Adrenal gland (tissue), 12 donors: ENCODE results near the gene ACE. TPM values are rescaled to one million over a fixed set of nuclear protein-coding genes. Genes with fewer than 3 reads are reported as not detected.

Experiments used
- DNase-seq, 7 donors: peaks; one replicate each; pipeline ENCODE4 v3.0.0-alpha.2; 2019 to 2020
- H3K27ac ChIP-seq, 5 donors: fragments of 200-600 bp; sonication (generic) in 4 of 5; 1 replicate in 3 of 5; 2 replicates in 2 of 5; pipeline versions ENCODE4 v1.5.1 to v1.8.0; 2016 to 2020; ENCODE audit warnings: mild to moderate bottlenecking in 1 of 5
- H3K27me3 ChIP-seq: fragments of 200-600 bp; 2 replicates; pipeline ENCODE4 v1.8.0; 2021
- H3K36me3 ChIP-seq, 2 donors: fragments of 200-600 bp; replicated peaks in 1 of 2; 1 replicate in 1 of 2; 2 replicates in 1 of 2; pipeline versions ENCODE4 v1.5.1 to v1.8.0; 2018 to 2022
- H3K4me1 ChIP-seq, 2 donors: fragments of 200-600 bp; replicated peaks in 1 of 2; 1 replicate in 1 of 2; 2 replicates in 1 of 2; pipeline versions ENCODE4 v1.5.1 to v1.8.0; 2018 to 2021
- H3K4me3 ChIP-seq, 4 donors: fragments of 200-600 bp; sonication (generic) in 3 of 4; one replicate each; pipeline ENCODE4 v1.5.1; 2016 to 2018
- H3K9me3 ChIP-seq, 3 donors: fragments of 200-600 bp; sonication (generic) in 1 of 3; replicated peaks in 1 of 3; 1 replicate in 2 of 3; 2 replicates in 1 of 3; pipeline versions ENCODE4 v1.5.1 to v1.8.0; 2016 to 2021
- POLR2A ChIP-seq, 2 donors: fragments of 450-650 bp; IDR thresholded peaks; one replicate each; pipeline ENCODE4 v1.6.1; 2017; ENCODE audit warnings: antibody characterized with exemption in 2 of 2, mild to moderate bottlenecking in 2 of 2, moderate library complexity in 1 of 2
- WGBS, 4 donors: extraction: QIAGEN DNeasy Blood & Tissue Kit in 2 of 4; methylation state at CpG; one replicate each; pipeline versions ENCODE4 v1.1.5 to v1.1.7; 2013 to 2017; 5-methylcytosine and 5-hydroxymethylcytosine counted together
- intact Hi-C, 2 donors: fragments of 100-400 bp; cut with DNase I; formaldehyde crosslinking; loops; one replicate each; pipeline versions ENCODE4 v1.14.1 to v1.15.0; 2022 to 2023
- polyA plus RNA-seq, 3 donors: library from polyadenylated mRNA; stranded (reverse); fragments of 200-250 nt in 2 of 3; fragments of 350-450 nt in 1 of 3; fragmentation: Illumina TruSeq in 1 of 3; extraction: RNeasy Lipid Tissue Mini Kit (QIAGEN cat#74804) in 1 of 3; gene quantifications; one replicate each; pipeline ENCODE4 v1.2.3, GENCODE V29; 2013 to 2014
- total RNA-seq, 9 donors: library from RNA; depleted of rRNA in 4 of 9; stranded (reverse); fragments of >200 nt in 4 of 9; fragments of 120-200 nt in 1 of 9; fragmentation: NEBNext Ultra II Directional in 1 of 9; extraction: Animal tissue kit (Norgen Biotek cat#: 25700) in 1 of 9; gene quantifications; one replicate each; pipeline versions ENCODE4 v1.1.0 to v1.2.4, GENCODE V29; 2013 to 2023
- TF ChIP-seq, protein P1 (sequence below), 6 experiments: fragments of 450-650 bp in 4 of 6; fragments of 200-600 bp in 2 of 6; sonication (generic) in 1 of 6; IDR thresholded peaks; 1 replicate in 5 of 6; 2 replicates in 1 of 6; pipeline versions ENCODE4 v1.5.1 to v1.8.0; 2016 to 2021; ENCODE audit warnings: antibody characterized with exemption in 6 of 6, mild to moderate bottlenecking in 2 of 6, moderate library complexity in 1 of 6
- donor health status: healthy with polysubstance abuse.
- donor health status: Bipolar disorder and iron deficiency.
- donor health status: DM: yes; HTN: yes; CAD: no.
- donor health status: DM: no; HTN: no; CAD: no.
- donor health status: DM: no; HTN: no; CAD: no.
- donor health status: DM: yes; HTN: yes; CAD: no.

ACE gene
- total and polyA plus RNA-seq, 12 donors, result 0.55 to 49.7 (median 12.2) TPM

DNA sequence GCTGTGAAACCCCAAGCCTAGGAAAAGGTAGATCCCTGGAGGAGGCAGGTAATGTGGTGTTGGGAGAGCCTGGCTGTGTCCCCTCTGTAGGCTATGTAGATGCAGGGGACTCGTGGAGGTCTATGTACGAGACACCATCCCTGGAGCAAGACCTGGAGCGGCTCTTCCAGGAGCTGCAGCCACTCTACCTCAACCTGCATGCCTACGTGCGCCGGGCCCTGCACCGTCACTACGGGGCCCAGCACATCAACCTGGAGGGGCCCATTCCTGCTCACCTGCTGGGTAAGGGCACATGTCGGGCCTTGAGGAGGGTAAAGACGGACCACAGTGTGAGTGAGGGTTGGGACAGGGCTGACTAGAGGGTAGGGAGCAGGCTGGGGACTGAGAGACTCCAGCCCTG is 12.0 kb downstream of the ACE start:
- 92 to 98% (median 94%) methylated on average over 2 to 10 of the region's 10 CpGs for WGBS, 4 donors
- H3K36me3 ChIP-seq, result no peaks in the 10 kb centered on the region
- H3K9me3 ChIP-seq, result no peaks in the 10 kb centered on the region
- H3K27me3 ChIP-seq, result no peaks in the 10 kb centered on the region
- intact Hi-C loops, result loop anchor here in 1 of 2 donors (10.0 kb wide), 1 partner anchor 126 kb away; no protein-coding TSS in a partner anchor
- TF ChIP-seq, protein P1, sequence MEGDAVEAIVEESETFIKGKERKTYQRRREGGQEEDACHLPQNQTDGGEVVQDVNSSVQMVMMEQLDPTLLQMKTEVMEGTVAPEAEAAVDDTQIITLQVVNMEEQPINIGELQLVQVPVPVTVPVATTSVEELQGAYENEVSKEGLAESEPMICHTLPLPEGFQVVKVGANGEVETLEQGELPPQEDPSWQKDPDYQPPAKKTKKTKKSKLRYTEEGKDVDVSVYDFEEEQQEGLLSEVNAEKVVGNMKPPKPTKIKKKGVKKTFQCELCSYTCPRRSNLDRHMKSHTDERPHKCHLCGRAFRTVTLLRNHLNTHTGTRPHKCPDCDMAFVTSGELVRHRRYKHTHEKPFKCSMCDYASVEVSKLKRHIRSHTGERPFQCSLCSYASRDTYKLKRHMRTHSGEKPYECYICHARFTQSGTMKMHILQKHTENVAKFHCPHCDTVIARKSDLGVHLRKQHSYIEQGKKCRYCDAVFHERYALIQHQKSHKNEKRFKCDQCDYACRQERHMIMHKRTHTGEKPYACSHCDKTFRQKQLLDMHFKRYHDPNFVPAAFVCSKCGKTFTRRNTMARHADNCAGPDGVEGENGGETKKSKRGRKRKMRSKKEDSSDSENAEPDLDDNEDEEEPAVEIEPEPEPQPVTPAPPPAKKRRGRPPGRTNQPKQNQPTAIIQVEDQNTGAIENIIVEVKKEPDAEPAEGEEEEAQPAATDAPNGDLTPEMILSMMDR (IDR thresholded peaks at IDR 0.05), result no peak
- no peak for TF ChIP-seq POLR2A (IDR thresholded peaks at IDR 0.05)
- no peak overlapping the region for H3K4me3 ChIP-seq
- DNase-seq, result no peak
- no peaks in the 10 kb centered on the region for H3K4me1 ChIP-seq
- H3K27ac ChIP-seq, result no peak overlapping the region

DNA sequence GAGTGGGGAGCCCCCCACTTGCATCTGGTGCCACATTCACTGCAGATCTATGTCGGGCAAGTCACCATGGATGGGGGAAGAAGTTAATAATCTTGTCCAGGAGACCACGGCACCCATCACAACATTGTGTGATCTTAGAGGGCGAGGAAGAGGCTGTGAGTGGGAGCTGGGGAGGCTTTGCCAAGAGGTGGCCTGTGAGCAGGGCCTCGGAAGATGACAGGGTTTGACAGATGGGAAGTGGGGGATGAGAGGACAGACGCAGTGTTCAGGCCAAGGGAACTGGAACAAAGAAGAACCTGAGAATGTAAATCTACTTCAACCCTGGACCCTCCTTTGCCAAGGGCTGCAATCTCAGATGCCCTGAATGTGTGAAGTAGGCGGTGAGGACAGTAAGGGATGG is 12.4 kb downstream of the ACE start:
- 77 to 82% (median 79%) methylated on average over 5 to 6 of the region's 6 CpGs for WGBS, 4 donors
- TF ChIP-seq, protein P1 (IDR thresholded peaks at IDR 0.05), result no peak
- TF ChIP-seq POLR2A (IDR thresholded peaks at IDR 0.05), result no peak
- intact Hi-C loops, result loop anchor here in 1 of 2 donors (10.0 kb wide), 1 partner anchor 126 kb away; no protein-coding TSS in a partner anchor
- Histone ChIP-seq H3K27ac (no peak overlapping the region), H3K4me3 (no peak overlapping the region), H3K4me1 (no peaks in the 10 kb centered on the region), H3K27me3 (no peaks in the 10 kb centered on the region), H3K36me3 (no peaks in the 10 kb centered on the region), H3K9me3 (no peaks in the 10 kb centered on the region)
- no peak for DNase-seq

DNA sequence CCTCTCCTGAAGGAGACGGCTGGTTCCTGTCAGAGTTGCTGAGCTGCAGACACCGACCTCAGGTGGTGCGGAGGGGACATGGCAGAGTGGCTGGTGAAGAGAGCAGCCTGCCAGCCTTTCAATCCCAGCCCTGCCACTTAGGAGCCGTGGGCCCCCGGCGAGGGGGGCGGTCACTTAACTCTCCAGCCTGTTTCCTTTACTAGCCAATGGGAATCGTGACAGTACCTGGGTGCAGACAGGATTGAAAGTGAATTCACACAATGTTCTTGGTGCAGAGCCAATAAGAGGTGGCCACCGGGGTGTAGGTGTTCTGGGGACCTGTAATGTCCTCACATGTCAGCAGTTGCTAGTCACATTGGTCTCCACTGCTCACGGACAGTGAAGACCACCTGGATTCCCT is 13.5 kb downstream of the ACE start:
- no peak for DNase-seq
- TF ChIP-seq, protein P1 (IDR thresholded peaks at IDR 0.05), result no peak
- no peak for TF ChIP-seq POLR2A (IDR thresholded peaks at IDR 0.05)
- 58 to 78% (median 66%) methylated on average over 3 to 10 of the region's 10 CpGs for WGBS, 4 donors

DNA sequence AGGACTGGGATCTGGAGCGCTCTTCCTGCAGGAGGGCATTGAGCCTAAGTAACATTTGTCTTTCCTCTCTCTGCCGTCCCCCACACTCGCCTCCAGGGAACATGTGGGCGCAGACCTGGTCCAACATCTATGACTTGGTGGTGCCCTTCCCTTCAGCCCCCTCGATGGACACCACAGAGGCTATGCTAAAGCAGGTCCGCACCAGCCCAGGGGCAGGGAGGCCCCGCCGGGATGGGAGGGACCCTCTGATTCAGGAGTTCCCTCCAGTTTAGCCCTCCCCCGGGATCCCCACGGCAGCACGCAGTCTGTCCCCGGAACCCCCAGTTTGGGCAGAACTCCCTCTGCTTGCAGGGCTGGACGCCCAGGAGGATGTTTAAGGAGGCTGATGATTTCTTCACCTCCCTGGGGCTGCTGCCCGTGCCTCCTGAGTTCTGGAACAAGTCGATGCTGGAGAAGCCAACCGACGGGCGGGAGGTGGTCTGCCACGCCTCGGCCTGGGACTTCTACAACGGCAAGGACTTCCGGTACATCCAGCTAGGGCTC is 14.1 kb downstream of the ACE start:
- Histone ChIP-seq H3K27ac (no peak overlapping the region), H3K4me1 (no peaks in the 10 kb centered on the region), H3K9me3 (no peaks in the 10 kb centered on the region), H3K27me3 (no peaks in the 10 kb centered on the region), H3K4me3 (no peak overlapping the region), H3K36me3 (no peaks in the 10 kb centered on the region)
- intact Hi-C loops, result no loop called here
- TF ChIP-seq, protein P1 (IDR thresholded peaks at IDR 0.05), result no peak
- no peak for TF ChIP-seq POLR2A (IDR thresholded peaks at IDR 0.05)
- DNase-seq, result no peak
- WGBS, 4 donors, result 84 to 95% (median 88%) methylated on average over 5 to 22 of the region's 22 CpGs

More for the DNA sequence above, 13.5 kb downstream of the ACE start:
- H3K4me1 ChIP-seq, result no peaks in the 10 kb centered on the region
- intact Hi-C loops, result no loop called here
- H3K9me3 ChIP-seq, result no peaks in the 10 kb centered on the region
- no peak overlapping the region for H3K4me3 ChIP-seq
- no peak overlapping the region for H3K27ac ChIP-seq
- no peaks in the 10 kb centered on the region for H3K36me3 ChIP-seq
- H3K27me3 ChIP-seq, result no peaks in the 10 kb centered on the region
